GM19455 (cell line): ENCODE results near the gene DGCR6L.
"Not testable (repeated sequence)": the region's sequence is repeated elsewhere in the genome, so short reads cannot be mapped to it uniquely, and the experiment has no call there.

Experiments
- ATAC-seq: cut with Tn5 transposase; IDR thresholded peaks from one replicate; pipeline ENCODE4 v1.9.1; 2021; ENCODE audit not compliant: unreplicated experiment

The DGCR6L gene

GRCh38 chr22:20328569-20328930, 8.7 kb upstream of the DGCR6L start:
- ATAC-seq: not testable (repeated sequence)

DNA sequence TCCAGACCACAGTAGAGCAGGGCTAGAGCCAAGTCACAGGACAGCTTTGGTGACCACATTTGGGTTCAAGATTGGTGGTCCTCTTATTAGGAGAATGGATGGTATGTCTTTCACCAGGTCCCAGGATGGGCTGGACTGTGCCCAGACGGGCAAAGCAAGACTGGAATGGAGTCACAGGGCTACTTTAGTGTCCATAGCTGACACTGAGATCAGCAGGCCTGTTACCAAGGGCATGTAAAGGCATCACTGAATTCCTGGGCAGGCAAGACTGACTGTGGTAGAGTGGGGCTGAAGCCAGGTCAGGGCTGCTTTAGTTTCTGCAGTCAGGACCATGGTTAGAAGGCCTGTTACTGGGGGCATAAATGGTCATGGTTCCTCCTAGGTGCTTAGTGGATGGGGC, 6.1 kb upstream of the DGCR6L start:
- not testable (repeated sequence) for ATAC-seq

DNA sequence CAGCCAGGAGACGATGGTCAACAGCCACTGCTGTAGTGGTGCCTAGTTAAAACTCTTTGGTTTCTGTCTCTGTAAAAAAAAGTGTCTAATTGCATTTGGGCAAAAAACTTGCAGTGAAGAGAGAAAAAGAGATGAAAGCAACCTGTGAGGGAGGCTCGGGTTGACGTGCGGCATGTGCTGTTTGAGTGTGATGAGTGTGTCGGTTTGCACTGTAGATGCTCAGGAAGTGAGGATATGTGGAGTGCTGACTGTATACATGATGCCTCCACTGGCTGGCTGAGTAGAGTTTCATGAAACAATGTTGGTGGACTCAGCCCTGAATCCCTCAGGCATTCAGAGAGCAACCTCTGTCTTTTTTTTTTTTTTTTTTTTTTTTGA, 4.3 kb upstream of the DGCR6L start:
- no peak for ATAC-seq

DNA sequence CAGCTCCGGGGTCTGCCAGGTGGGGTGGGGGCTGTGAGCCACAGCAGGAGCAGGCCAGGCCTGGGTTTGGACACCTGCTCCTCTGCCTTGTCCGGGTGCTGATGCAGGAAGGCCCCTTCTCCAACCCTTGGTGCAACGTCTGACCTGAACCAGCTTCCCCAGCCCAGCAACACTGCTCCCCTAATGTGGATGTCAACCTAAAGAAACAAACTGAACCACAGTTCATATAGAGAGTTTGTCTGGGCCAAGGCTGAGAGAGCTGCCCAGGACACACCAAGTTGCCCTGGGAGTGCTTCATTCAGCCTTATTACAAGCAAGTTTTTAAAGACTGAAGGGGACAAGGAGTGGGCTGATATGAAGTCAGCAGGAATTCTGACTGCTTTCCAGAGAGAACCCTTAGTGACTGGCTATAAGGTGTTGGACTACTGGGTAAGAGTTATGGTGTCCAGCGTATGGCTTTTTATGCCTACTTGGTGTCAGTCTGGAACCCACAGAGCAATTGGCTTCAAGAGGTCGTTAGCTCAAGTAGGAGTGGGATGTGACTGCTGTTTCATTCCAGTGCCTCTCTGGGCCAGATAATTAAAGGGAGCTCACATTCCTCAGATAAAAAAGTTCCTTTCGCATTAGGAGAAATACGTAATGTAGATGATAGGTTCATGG, 1.8 kb upstream of the DGCR6L start:
- not testable (repeated sequence) for ATAC-seq

- ATAC-seq: not testable (repeated sequence)
Observed at GRCh38 chr22:20320659-20321551, 1.0 kb upstream of the DGCR6L start.

DNA sequence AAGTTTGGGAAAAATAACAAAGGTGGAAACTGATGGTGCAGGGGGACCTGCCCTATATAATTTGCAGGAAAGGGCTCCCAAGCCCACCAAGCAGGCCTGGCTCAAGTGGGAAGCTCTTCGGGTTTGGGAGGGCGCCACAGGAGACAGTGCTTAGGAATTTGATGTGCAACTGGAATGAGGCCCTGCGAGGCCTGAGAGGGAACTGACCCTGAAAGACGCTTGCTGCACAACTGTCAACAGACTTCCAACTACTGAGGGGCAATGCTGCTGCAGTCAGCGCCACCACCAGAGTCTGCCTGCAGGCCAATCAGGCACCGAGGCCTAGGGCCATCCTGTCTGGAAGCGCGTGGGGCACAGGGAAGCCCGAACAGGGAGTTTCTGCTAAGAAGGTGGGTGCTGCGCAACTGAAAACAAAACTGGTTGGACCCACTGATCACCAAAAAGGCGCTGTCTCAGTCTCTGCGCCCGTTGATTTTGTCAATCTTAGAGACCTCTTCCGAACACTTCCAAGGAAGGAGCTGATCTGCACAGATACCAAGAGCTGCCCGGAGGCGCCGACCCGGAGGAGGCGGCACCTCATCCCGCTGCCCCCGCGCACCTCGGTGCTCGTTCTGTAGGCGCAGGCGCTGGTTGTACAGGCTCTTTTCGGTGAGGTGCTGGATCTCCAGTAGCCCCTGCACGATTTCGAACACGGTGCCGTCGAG, 667 bp downstream of the DGCR6L start:
- peak; percentile 7 for ATAC-seq

DNA sequence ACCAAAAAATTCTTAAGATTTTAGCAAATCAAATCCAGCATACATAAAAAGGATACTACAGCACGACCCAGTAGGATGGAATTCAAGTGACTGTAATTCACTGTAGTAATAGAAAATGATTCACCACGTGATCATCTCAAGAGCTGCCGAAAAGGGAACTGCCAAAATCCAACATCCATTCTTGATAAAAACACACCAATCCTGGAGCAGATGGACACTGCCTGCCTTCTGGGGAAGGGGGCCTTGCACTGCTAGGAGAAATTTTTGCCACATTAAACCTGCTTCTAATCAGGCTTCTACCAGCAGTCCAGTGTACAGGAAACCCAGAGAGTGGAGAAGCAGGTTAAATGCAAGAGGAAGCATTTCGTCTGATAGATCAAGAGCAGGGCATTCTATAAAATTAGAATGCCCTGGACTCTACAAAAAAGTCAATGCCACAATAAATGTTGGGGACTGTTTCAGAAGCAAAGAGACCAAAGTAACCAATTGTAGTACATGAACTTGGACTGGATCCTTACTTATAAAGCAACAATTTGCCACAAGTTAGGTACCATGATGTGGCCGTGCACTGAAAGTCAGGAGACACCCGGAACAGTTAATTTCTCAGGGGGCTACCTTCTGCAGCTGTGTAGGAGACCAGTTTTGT, 1.7 kb downstream of the DGCR6L start:
- not testable (repeated sequence) for ATAC-seq

GRCh38 chr22:20317402-20318042, 2.3 kb downstream of the DGCR6L start:
- not testable (repeated sequence) for ATAC-seq

GRCh38 chr22:20316844-20317401, 2.9 kb downstream of the DGCR6L start:
- no peak for ATAC-seq

DNA sequence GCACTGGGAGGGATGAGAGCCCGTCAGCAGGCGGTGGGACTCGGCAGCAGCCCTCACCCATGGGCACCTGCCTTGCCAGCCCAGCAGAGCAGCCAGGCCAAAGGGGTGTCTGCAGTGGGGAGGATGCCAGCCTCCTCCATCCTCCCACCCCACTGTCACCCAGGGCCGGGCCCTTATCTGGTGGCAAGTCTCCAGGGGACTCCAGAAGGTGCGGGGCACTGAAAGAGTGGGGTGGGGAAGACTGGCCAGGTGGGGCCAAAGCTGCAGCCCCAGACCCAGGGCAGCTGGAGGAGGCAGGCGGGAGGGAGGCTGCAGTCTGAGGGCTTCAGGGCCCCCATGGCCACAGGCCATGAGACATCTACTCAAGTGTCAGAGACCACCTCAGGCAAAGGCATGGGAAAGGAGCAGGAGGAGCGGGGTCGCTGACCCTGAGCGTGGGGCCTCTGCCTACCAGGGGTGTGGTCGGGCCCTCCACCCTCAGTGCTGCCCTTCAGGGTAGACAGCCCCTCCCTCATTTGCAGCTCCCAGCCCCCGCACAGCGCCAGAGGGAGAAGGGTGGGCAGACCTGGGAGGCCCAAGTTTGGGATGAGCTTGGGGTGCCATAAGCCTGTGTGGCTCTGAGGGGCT, 3.5 kb downstream of the DGCR6L start:
- no peak for ATAC-seq

DNA sequence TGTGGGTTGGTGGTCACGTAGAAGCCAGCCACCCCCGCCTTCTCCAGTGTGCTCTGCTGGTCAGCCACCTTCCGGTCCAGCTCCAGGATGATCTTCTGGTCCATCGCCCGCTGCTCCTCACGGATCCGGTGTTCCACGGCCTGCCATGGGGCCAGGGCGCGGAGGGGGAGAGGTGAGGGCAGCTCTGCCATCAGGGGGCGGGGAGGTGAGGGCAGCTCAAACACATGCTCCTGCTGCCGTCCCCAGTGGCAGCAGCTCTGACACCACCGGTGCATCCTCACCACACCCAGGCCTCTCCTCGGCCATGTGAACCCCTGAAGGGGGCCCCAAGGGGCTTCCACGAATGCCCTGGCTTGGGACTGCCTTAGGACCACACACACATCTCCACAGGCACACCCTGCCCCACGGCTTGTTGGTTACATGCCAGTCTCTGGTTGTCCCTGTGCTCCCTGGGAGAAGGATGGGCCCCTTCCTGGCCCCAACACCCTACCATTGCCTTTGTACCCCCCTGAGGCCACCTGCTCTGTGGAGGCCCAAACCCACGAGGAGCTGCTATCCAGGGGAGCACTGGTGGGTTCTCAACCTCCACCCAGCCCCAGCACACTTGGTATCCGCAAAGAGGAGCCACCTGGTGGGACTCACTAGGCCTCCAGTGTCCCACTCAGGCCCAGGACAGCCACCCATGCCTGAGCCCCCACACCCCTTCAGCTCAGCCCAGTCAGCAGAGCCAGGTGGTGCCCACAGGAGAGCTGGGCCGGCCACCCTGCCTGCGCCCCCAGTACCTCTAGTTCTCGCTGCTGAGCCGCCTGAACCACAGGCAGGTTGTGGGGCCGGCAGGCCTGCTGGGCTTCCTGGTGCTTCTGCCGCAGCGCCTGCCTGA, 4.3 kb downstream of the DGCR6L start:
- no peak for ATAC-seq

DNA sequence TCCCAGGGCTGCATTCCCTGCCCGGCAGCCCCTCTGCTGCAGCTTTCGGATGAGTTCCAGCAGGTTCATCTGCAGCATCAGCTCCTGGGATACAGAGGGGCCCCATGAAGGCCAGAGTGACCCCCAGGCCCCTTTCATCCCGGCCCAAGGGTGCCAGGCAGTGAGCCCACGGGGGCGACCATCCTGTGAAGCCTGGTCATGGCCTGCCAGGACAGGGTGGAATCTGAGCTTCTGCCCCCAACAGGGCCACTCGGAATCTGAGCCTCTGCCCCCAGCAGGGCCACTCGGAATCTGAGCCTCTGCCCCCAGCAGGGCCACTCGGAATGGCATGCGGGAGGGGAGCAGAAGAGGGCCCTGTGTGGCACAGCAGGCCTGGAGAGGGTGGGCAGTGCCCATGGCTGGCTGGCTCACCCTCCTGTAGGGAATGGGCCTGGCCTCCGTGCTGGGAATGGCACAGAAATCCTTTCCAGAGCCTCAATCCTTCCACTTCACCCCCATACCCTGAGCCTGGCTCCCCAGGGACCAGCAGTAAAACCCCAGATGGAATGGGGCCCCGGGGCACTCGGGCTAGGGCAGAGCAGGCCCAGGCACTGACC, 5.0 kb downstream of the DGCR6L start:
- not testable (repeated sequence) for ATAC-seq

DNA sequence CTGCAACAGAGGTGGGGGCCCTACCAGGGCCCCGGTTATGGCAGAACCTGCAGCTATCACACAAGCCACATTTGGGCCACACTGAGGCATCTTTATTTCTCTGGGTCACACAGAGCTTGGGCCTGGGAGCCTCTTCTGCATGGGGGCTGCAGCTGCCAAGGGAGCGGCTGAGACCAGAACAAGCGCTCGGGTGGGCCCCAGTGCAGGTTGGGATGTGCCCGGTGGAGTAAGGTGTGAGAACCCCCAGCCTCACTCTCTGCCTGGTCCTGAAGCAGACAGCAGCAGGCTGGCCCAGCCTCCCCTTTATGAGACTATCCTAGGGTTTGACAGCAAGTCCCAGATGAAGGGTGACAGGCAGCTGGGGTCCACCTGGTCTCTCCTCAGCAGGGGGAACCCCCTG, 5.7 kb downstream of the DGCR6L start:
- ATAC-seq: not testable (repeated sequence)

DNA sequence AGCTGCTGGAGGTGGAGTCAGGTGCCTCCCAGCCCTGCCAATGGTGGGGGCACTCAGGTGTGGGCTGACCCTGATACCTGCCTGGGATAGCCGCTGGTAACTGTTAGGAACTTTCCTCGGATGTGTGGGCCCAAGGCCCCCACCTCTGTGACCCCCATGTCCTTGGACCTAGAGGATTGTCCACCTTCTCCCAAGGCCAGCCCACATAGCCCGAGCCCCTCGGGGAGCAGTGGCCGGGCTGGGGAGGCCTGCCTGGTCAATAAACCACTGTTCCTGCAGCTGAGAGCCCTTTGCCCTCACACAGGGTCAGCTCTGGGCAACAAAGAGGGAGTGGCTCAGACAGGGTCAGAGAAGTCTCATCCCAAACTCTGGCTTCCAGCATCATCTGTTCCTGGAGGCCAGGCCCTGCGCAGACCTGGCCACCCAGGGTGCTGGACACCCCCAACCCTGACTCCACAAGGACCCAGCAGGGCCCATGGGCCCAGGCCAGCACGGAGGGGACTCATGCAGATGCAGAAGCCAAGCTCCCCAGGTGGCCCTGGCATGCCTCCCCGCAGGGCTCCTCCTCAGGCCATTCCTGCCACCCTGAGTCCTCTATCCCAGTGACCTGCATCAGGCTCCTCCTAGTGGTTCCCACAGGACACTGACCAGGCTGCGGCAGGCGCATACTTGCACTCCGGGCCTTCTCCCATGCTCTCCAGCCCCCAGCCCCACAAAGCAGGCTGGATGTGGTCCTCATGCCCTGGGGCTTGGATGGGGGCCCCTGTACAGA, 6.4 kb downstream of the DGCR6L start:
- not testable (repeated sequence) for ATAC-seq

GRCh38 chr22:20312396-20313191, 7.3 kb downstream of the DGCR6L start:
- no peak for ATAC-seq

GRCh38 chr22:20311249-20312062, 8.4 kb downstream of the DGCR6L start:
- not testable (repeated sequence) for ATAC-seq
